GM21390 (cell line): ENCODE measurements around the gene ADAP1.

ENCODE experiments used
- ATAC-seq: cut with Tn5 transposase; IDR thresholded peaks from one replicate; pipeline ENCODE4 v1.9.1; 2021; ENCODE audit not compliant: unreplicated experiment

The ADAP1 gene

GRCh38 chr7:988963-989529 lies 34.6 kb upstream of the ADAP1 start:
- ATAC-seq = no peak

GRCh38 chr7:988426-988911 lies 34.0 kb upstream of the ADAP1 start:
- ATAC-seq = no peak

DNA sequence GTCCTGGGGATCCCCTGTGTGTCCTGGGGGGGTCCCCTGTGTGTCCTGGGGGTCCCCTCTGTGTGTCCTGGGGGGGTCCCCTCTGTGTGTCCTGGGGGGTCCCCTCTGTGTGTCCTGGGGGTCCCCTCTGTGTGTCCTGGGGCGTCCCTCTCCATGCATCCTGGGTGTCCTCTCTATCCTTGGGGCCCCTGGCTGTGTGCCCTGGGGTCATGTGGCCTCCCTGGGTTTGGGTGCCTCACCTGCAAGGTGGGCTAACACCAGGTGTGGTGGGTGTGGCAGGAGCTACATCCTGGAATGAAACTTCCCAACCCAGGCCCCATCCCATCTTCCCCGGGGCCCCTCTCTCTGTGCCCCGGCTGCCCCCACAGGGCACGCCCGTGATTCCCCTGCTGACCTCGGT lies 33.4 kb upstream of the ADAP1 start:
- no peak for ATAC-seq

DNA sequence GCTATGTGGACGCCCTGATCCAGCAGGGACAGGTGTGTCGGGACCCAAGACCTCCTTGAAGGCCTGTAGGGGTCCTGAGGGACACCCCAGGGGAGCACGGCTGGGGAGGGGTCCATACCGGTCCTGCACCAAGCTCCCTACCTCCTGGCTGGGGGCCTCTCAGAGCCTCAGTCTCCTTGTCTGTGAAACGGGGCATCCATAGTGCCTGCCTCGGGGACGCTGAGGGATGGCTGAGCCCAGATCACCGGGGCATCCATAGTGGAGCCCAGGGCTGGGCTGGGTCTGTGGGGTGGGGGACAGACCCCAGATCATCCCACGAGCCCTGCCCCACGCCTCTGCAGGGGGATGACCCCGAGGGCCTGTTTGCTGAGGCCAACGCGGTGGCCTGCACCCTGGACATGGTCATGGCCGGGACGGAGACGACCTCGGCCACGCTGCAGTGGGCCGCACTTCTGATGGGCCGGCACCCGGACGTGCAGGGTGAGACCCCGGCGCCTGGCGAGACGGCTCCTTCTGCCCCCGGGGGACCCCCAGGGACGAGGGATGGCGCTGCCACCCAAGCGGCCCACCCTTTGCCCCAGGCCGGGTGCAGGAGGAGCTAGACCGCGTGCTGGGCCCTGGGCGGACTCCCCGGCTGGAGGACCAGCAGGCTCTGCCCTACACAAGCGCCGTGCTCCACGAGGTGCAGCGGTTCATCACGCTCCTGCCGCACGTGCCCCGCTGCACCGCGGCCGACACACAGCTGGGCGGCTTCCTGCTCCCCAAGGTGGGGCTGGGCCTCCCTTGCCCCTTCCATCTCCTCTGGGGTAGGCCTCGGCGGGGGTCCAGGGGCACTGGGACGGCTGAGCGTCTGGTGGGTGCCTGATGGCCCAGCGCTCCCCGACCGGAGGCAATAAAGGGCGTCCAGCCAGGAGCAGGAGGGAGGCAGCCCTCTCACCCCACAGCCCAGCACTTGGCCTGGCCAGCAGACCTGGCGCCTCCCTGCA lies 32.6 kb upstream of the ADAP1 start:
- ATAC-seq = no peak

- ATAC-seq = no peak
Observed at GRCh38 chr7:985915-986741, 31.6 kb upstream of the ADAP1 start.

DNA sequence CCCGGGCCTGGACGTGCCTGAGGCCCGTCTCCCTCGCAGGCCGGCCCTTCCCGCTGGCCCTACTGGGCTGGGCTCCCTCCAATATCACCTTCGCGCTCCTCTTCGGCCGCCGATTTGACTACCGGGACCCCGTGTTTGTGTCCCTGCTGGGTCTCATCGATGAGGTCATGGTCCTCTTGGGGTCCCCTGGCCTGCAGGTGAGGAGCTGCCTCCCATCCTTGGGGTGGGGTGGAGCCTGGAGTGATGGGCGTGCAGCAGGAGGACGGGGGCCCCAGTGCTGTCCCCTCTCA lies 30.6 kb upstream of the ADAP1 start:
- ATAC-seq = no peak

GRCh38 chr7:984361-985126 lies 30.1 kb upstream of the ADAP1 start:
- ATAC-seq = no peak

DNA sequence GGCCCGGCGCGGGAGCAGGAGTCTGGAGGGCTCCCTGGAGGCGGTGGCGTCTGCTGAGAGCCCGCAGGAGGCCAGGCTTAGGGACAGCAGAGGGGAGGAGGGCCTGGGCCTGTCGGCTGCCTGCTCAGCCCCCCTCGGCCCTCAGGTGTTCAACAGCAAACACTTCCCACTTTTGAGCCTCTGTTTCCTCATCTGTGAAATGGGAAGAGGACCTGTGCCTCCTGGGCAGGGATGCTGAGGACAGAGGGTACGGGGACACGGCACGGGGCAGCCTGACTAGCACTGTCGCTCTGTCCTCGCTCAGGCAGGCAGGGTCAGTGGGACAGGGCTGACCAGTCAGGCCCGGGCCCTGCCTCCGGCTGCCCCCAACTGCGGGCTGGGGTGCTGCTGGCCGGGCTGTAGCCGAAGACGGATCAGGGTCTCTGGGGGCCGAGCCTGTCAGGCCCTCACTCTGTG lies 29.2 kb upstream of the ADAP1 start:
- ATAC-seq = no peak

- ATAC-seq = no peak
Observed at GRCh38 chr7:983004-983615, 28.6 kb upstream of the ADAP1 start, which contains the start of gene CYP2W1. Gene CYP2W1, plus strand, starts transcription at chr7:983181. Its CDS starts 31 bp downstream, at chr7:983212.

- ATAC-seq = no peak
Observed at GRCh38 chr7:982511-983003, 28.1 kb upstream of the ADAP1 start.

DNA sequence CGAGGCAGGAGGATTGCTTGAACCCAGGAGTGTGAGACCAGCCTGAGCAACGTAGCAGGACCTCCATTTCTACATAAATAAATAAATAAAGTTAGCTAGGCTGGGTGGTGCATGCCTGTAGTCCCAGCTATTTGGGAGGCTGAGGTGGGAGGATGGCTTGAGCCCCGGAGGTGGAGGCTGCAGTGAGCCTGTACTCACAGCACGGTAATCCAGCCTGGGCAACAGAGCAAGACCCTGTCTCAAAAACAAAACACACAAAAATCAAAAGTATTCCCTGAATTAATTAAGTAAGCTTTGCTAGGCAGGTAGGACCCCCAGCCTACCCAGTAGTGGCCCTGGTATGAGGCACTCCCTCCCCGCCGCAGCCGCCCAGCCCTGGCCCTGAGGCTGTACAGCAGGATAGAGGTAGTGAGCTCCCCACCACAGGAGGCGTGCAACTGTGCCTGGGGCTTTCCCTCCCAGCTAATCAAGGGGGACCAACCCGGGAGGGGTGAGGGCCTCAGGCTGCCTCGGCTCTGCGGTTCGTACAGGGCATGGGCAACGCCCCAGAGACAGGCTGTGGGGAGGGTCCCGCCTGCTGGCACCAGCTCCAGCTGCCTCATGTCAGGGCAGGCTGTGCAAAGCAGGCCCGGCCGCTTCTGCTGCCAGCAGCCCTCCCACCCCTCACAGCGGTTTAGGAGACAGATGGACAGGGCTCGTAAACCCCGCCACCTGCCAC lies 27.5 kb upstream of the ADAP1 start:
- ATAC-seq = no peak

DNA sequence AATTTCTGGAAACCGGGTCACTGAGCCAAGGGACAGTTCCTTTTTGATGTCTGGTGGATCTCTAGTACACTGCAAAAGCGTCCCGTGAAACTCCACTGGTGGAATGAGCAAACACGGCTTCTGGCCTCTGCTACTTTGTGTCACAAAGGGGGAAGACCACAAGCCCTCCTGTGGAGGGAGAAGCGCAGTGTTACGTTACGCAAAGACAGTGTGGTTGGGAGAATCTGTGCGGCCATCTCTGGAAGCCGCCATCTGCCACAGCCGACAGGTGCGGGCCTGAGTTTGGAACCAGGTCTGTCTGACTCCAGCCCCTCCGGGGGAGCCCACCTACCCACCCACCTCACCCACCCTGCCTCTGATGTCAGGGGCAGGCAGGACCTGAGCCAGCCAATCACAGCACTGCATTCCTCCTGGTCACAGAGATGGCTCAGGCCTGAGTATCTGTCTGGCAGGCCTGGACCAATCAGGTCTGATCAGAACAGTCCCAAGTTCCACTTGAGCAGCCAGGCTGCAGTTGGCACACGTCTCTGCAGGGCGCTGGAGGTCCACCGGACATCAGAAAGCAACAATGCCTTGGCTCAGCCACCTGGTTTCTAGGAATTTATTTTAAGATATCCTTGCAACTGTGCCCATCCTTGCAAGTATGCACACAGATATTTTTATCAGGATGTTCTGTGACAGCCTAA lies 25.5 kb upstream of the ADAP1 start:
- ATAC-seq = no peak

GRCh38 chr7:979151-979550 lies 24.7 kb upstream of the ADAP1 start:
- no peak for ATAC-seq

DNA sequence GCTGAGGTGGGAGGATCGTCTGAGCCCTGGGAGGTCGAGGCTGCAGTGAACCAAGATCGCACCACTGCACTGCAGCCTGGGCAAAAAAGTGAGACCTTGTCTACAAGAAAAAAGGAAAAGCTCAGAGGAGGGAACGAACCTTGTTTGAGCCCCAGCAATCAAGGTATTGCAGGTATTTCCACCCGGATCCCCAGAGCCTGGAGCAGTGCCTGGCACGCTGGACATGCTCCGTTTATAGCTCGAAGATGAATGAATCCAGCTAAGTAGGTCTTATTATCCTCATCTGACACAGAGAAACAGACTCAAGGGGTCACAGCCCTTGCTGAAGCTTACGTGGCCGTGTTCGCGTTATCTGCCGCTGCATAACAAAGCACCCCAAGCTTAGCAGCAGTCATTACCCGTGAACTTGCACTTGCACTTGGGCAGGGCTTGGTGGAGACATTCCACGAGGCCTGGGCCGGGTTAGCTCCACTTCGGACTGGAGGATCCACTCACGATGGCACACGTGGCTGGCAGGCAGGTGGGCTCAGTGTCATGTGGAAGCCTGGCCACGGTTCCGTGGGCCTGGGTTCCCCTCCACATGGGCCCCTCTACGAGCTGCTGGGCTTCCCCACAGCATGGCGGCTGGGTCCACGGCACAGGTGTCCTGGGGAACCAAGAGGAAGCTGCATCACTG lies 24.1 kb upstream of the ADAP1 start:
- no peak for ATAC-seq

- no peak for ATAC-seq
Observed at GRCh38 chr7:978049-978346, 23.5 kb upstream of the ADAP1 start.

DNA sequence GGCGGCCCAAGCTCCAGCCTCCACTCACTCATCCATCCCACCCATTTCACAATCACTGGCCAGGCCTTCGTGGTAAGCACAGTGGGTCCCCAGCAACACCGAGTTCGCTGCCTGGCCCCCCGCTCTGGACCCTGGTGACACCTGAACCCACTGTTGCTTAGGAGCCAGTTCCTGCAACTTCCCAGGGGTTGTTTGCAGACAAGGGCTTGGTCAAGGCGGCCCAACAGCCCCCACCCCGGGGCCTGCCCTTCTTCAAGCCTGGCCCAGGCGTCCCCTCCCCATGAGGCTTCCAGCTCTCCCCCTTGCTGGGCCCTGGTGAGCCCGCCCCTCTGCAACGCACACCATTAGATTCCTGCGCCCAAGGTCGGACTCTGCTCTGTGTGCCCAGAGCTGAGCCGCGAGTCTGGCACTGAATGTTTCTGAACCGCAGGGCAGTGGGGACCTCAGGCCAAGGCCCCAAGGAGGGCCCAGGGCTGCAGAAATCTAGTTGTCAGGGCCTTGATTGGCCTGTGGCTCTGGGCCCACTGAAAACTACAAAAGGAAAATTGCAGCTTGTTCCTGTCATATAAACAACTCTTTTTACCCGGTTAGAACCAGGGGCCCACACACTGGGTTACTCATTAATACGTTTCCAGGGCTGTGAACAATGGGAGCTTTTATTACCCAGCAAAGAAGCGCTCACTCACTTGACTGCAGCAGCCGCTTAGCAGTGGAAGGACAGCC lies 23.0 kb upstream of the ADAP1 start:
- ATAC-seq = no peak

DNA sequence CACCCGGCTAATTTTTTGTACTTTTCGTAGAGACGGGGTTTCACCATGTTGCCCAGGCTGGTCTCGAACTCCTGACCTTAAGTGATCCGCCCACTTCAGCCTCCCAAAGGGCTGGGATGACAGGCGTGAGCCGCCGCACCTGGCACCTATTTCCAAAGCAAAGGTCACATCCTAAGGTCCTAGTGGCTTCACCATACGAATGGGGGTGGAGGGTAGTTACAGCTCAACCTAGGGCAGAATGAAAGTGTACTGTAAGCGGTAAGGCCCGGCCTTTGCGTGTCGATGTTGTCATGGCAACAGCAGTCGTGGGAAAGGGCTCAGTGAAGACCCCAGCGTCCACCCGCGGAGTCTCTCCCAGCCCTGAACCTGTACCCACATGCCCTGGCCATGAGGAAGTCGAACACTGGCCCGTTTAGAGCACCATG lies 22.4 kb upstream of the ADAP1 start:
- ATAC-seq = no peak
